GM13977 (cell line): Measurements from ENCODE around the gene LCE3B.

Experiments
- DNase-seq: peaks from one replicate; pipeline ENCODE4 v3.0.0; 2012; ENCODE audit warnings: low spot score
- in situ Hi-C: fragments of 300-500 bp; cut with MboI; formaldehyde crosslinking; loops from one replicate; pipeline ENCODE4 v1.12.0; 2022; ENCODE audit warnings: low sequenced_read_pairs, low pct_unique_long_range_greater_than_20kb, mixed read lengths, inconsistent platforms; ENCODE audit not compliant: unreplicated experiment
- TF ChIP-seq, protein P1 (sequence below): IDR thresholded peaks from 2 replicates; pipeline ENCODE4 v1.5.1; 2012; ENCODE audit warnings: mild to moderate bottlenecking, control low read depth; ENCODE audit not compliant: insufficient read depth; ENCODE audit errors: extremely low read depth, missing control alignments

Gene LCE3B

DNA sequence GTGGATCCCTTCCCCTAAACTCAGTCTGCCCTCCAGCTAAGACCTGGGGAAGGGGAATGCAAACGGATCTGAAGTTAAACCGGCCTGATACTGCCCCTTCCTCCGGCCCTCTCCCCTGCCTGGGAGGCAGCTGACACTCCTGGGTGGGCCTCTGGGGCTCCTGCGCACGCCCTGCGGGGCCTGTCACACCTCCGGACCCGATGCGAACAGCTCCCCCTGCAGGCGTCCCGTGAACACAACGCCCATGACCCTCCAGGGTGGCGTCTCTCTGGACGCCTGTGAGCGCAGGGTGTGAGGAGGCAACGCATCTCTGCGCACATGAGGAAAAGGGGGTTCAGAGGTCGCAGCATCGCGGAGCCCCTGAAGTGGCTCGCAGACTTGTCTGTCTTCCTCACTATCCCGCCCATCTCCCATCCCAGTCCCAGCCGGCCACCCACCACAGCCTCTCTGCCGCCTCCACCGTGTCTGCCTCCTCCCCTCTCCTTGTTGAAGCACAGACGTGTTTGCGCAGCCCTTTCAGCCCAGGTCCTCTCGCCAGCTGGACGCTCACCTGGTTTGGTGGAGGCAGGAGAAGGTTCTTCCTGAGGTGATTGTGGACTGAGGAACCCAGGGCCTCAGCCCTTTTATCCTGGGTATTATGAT, 9.7 kb downstream of the LCE3B start:
- DNase-seq: peak; percentile 40
- in situ Hi-C loops: no loop called here
- TF ChIP-seq, protein P1, sequence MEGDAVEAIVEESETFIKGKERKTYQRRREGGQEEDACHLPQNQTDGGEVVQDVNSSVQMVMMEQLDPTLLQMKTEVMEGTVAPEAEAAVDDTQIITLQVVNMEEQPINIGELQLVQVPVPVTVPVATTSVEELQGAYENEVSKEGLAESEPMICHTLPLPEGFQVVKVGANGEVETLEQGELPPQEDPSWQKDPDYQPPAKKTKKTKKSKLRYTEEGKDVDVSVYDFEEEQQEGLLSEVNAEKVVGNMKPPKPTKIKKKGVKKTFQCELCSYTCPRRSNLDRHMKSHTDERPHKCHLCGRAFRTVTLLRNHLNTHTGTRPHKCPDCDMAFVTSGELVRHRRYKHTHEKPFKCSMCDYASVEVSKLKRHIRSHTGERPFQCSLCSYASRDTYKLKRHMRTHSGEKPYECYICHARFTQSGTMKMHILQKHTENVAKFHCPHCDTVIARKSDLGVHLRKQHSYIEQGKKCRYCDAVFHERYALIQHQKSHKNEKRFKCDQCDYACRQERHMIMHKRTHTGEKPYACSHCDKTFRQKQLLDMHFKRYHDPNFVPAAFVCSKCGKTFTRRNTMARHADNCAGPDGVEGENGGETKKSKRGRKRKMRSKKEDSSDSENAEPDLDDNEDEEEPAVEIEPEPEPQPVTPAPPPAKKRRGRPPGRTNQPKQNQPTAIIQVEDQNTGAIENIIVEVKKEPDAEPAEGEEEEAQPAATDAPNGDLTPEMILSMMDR: peak; percentile 48

GRCh38 chr1:152626744-152627143, 13.1 kb downstream of the LCE3B start:
- TF ChIP-seq, protein P1: no peak
- no peak for DNase-seq
- in situ Hi-C loops: no loop called here

GRCh38 chr1:152630596-152630995, 17.0 kb downstream of the LCE3B start:
- in situ Hi-C loops: no loop called here
- DNase-seq: no peak
- TF ChIP-seq, protein P1: no peak

- no peak for DNase-seq
- in situ Hi-C loops: no loop called here
- TF ChIP-seq, protein P1: no peak
These were observed 26.7 kb downstream of the LCE3B start for GRCh38 chr1:152640351-152640750.

- in situ Hi-C loops: no loop called here
- TF ChIP-seq, protein P1: no peak
- no peak for DNase-seq
These were observed 30.3 kb downstream of the LCE3B start for GRCh38 chr1:152643945-152644344.

GRCh38 chr1:152645146-152645545, 31.5 kb downstream of the LCE3B start:
- DNase-seq: no peak
- in situ Hi-C loops: no loop called here
- TF ChIP-seq, protein P1: no peak
